ENCODE results near the gene LRRC36.
A peak's percentile ranks its signal among the peaks of the same experiment; 100 is the strongest.

Gene LRRC36

DNA sequence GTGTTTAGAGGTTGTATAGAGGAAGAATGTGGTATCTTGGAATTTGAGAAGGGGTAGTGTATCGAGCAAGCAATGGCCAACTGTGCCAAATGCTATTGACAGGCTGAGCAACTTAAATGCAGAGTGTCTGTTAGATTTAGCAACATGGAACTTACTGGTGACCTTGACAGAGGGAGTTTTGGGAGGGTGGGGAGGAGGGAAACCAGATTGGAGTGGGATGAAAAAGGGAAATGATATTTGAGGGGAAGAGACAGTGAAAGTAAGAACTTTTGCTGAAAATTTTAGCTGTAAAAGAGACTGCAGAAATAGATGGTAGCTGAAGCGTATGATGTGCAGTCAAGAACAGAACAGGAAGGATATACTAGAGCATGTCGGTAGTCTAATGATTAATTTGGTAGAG is 1.1 kb downstream of the LRRC36 start:
- no peak overlapping the region for H3K4me3 ChIP-seq (replicated peaks; ENCODE audit: low read depth, low read length)
- DNase-seq (ENCODE audit: low read depth), result no peak
- TF ChIP-seq, protein P1, sequence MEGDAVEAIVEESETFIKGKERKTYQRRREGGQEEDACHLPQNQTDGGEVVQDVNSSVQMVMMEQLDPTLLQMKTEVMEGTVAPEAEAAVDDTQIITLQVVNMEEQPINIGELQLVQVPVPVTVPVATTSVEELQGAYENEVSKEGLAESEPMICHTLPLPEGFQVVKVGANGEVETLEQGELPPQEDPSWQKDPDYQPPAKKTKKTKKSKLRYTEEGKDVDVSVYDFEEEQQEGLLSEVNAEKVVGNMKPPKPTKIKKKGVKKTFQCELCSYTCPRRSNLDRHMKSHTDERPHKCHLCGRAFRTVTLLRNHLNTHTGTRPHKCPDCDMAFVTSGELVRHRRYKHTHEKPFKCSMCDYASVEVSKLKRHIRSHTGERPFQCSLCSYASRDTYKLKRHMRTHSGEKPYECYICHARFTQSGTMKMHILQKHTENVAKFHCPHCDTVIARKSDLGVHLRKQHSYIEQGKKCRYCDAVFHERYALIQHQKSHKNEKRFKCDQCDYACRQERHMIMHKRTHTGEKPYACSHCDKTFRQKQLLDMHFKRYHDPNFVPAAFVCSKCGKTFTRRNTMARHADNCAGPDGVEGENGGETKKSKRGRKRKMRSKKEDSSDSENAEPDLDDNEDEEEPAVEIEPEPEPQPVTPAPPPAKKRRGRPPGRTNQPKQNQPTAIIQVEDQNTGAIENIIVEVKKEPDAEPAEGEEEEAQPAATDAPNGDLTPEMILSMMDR (IDR thresholded peaks at IDR 0.05; ENCODE audit: low read length, missing control alignments), result no peak

DNA sequence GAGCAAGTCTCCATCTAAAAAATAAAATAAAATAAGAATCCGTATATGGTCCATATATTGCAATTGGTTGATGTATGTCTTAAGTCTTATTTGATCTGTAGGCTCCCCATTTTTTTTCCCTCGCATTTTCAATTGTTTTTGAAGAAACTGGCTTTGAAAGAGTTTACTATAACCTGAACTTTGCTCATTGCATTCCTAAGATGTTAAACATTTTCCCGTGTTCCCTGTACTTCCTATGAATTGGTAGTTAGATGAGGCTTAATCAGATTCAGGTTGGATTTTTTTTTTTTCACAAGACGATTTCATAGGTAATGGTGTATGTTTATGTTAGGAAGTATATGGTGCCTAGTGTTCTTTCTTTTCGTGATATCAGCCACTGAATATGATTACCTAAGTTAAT is 3.3 kb downstream of the LRRC36 start:
- H3K4me3 ChIP-seq (replicated peaks; ENCODE audit: low read depth, low read length), result no peak overlapping the region
- TF ChIP-seq, protein P1 (IDR thresholded peaks at IDR 0.05; ENCODE audit: low read length, missing control alignments), result no peak
- no peak for DNase-seq (ENCODE audit: low read depth)

DNA sequence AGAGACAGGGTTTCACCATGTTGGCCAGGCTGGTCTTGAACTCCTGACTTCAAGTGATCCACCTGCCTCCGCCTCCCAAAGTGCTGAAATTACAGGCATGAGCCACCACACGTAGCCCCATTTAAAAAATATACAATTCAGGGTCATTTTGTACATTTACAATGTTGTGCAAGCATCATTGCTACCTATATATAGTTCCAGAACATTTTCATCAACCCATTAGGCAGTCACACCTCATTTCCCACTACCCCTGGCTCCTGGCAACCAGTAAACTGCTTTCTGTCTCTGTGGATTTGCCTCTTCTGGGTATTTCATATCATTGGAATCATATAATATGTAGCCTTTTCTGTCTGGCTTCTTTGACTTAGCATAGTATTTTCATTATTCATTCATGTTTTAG is 6.7 kb downstream of the LRRC36 start:
- TF ChIP-seq, protein P1 (IDR thresholded peaks at IDR 0.05; ENCODE audit: low read length, missing control alignments), result no peak
- no peak for DNase-seq (ENCODE audit: low read depth)
- no peak overlapping the region for H3K4me3 ChIP-seq (replicated peaks; ENCODE audit: low read depth, low read length)

DNA sequence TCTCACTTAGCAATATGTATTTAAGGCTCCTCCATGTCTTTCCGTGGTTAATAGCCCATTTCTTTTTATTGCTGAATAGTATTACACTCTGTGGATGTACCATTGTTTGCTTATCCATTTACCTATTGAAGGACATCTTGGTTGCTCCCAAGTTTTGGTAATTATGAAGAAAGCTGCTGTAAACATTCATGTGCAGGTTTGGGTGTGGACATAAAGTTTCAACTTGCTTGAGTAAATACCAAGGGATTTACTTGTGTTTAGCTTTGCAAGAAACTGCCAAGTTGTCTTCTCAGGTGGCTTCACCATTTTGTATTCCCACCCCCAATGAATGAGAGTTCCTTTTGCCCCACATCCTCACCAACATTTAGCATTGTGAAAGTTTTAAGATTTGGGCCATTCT is 9.5 kb downstream of the LRRC36 start:
- H3K4me3 ChIP-seq (replicated peaks; ENCODE audit: low read depth, low read length), result no peak overlapping the region
- no peak for DNase-seq (ENCODE audit: low read depth)
- TF ChIP-seq, protein P1 (IDR thresholded peaks at IDR 0.05; ENCODE audit: low read length, missing control alignments), result no peak

DNA sequence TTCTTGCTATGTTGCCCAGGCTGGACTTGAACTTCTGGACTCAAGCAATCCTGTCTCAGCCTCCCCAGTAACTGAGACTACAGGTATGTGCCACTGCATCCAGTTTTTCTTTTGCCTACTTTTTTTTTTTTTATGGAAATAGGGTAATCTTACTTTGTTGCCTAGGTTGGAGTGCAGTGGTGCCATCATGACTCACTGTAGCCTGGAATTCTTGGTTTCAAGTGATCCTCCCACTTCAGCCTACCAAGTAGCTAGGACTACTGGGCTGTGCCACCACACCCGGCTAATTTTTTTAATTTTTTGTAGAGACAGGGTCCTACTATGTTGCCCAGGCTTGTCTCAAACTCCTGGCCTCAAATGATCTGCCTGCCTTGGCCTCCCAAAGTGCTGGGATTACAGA is 10.0 kb downstream of the LRRC36 start:
- H3K4me3 ChIP-seq (replicated peaks; ENCODE audit: low read depth, low read length), result no peak overlapping the region
- no peak for DNase-seq (ENCODE audit: low read depth)
- TF ChIP-seq, protein P1 (IDR thresholded peaks at IDR 0.05; ENCODE audit: low read length, missing control alignments), result no peak

DNA sequence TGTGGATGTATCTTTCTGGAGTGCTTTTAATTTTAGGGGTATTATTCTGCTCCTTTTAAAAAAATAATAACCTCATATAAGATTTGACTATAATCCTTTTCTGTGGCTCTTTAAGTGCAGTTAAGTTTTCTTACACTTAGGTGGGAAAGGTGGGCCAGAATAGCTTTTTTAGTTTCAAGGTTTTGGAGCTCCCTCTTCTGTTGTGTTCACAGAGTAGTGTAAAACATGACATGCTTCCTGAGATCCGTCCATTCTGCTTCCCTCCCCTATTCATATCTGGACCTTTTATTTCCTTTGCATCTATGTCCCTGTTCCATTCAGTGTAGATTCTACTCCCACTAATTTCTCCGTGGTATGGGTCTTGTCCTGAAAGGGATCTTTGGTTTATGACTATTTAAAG is 12.8 kb downstream of the LRRC36 start:
- no peak overlapping the region for H3K4me3 ChIP-seq (replicated peaks; ENCODE audit: low read depth, low read length)
- TF ChIP-seq, protein P1 (IDR thresholded peaks at IDR 0.05; ENCODE audit: low read length, missing control alignments), result peak; percentile 39
- peak; percentile 56 for DNase-seq (ENCODE audit: low read depth)

DNA sequence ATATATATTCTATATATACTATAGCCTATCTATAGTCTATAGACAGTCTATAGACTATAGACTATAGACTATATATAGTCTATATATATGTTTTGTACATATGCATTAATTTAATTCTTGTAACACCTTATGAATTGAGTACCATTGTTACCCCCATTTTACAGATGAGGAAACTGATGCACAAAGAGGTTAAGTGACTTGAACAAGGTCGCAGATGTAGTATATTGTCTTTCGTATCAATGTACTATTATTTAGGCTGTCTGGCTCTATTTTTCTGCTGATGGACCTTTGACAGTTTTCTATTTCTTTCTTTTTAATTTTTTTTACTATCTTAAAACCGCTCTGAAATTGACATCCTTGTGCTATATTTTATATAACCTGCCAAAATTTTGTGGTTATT is 14.6 kb downstream of the LRRC36 start:
- no peak overlapping the region for H3K4me3 ChIP-seq (replicated peaks; ENCODE audit: low read depth, low read length)
- TF ChIP-seq, protein P1 (IDR thresholded peaks at IDR 0.05; ENCODE audit: low read length, missing control alignments), result no peak
- no peak for DNase-seq (ENCODE audit: low read depth)
